Measurements from ENCODE around the gene DLG4.
"Not testable (repeated sequence)": the region's sequence is repeated elsewhere in the genome, so short reads cannot be mapped to it uniquely, and the experiment has no call there.

The DLG4 gene

DNA sequence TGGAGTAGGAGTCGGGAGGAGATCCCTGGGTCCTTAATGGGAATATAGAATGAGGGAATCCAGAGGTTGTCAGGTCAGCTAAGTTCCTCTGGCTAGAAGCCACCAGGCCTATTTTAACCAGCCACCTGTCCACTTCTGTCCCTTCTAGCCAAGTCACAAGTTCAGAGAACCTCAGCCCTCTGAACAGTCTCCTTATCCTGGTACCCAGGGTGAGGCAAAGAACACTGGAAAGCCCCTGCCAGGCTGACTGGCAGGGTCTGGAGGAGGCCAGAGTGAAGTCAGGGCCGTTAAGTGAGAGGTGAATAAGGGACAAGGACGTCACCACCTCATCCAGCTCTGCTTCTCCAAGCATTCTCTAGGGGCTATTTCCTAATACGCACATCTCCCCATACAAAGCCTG is 29.2 kb upstream of the DLG4 start:
- no peak for DNase-seq (ENCODE audit: low read depth)
- TF ChIP-seq, protein P1, sequence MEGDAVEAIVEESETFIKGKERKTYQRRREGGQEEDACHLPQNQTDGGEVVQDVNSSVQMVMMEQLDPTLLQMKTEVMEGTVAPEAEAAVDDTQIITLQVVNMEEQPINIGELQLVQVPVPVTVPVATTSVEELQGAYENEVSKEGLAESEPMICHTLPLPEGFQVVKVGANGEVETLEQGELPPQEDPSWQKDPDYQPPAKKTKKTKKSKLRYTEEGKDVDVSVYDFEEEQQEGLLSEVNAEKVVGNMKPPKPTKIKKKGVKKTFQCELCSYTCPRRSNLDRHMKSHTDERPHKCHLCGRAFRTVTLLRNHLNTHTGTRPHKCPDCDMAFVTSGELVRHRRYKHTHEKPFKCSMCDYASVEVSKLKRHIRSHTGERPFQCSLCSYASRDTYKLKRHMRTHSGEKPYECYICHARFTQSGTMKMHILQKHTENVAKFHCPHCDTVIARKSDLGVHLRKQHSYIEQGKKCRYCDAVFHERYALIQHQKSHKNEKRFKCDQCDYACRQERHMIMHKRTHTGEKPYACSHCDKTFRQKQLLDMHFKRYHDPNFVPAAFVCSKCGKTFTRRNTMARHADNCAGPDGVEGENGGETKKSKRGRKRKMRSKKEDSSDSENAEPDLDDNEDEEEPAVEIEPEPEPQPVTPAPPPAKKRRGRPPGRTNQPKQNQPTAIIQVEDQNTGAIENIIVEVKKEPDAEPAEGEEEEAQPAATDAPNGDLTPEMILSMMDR (conservative IDR thresholded peaks at IDR 0.05; ENCODE audit: low read depth, low read length) = no peak
- no peak overlapping the region for H3K4me3 ChIP-seq (ENCODE audit: low read depth, low read length)

DNA sequence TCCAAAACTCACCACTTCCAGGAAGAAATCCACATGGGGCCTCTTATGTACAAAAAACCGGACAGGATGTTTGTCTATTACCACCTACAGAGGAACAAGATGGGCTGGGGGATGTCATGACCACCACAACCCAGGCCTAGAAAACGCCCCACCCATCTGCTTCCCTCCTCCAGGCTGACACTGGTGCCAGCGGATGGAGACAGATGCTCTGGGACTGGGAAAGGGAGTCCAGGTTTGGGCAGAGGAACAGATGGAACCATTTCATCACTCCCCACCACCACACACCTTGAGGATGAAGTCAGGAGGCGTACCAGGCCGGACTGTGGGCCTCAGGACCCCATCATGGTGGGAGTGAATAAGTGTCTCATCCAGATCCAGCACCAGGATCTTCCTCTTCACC is 27.1 kb upstream of the DLG4 start:
- H3K4me3 ChIP-seq (ENCODE audit: low read depth, low read length) = no peak overlapping the region
- DNase-seq (ENCODE audit: low read depth) = no peak
- TF ChIP-seq, protein P1 (conservative IDR thresholded peaks at IDR 0.05; ENCODE audit: low read depth, low read length) = no peak

DNA sequence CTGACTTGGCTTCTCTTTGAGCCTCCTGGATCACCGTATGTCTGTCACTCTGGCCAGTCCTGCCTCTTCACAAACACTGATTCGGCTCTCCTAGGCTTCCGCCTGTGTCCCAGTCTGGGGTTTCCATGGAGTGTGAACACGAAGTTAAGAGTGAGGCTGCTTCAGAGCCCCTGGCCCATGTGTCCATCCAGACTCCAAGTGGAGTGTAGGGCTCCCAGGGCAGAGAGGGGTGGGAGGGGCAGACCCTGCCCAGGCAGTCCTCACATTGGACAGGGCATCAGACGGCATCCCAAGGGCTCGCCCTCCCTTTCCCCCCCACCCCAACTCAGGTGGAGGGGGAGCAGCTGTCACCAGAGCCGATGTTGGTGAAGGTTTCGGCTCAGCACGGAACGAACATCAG is 24.2 kb upstream of the DLG4 start:
- H3K4me3 ChIP-seq (ENCODE audit: low read depth, low read length); DNase-seq (ENCODE audit: low read depth): not testable (repeated sequence)

DNA sequence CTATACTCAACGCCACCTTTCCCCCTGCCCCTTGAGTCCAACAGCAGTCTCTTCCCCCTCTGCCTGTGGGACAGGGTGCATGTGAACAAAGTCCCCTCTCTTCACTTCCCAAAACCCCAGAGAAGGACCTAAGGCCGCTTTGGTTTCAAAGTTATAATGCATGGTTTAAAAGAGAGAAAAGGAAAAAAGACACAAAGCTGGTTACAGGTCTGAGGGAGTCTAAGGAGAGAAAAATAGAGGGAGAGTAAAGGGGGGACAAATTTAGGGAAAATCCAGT is 23.8 kb upstream of the DLG4 start:
- H3K4me3 ChIP-seq (ENCODE audit: low read depth, low read length) = peak overlapping the region; percentile 93
- TF ChIP-seq, protein P1 (conservative IDR thresholded peaks at IDR 0.05; ENCODE audit: low read depth, low read length) = no peak
- no peak for DNase-seq (ENCODE audit: low read depth)

DNA sequence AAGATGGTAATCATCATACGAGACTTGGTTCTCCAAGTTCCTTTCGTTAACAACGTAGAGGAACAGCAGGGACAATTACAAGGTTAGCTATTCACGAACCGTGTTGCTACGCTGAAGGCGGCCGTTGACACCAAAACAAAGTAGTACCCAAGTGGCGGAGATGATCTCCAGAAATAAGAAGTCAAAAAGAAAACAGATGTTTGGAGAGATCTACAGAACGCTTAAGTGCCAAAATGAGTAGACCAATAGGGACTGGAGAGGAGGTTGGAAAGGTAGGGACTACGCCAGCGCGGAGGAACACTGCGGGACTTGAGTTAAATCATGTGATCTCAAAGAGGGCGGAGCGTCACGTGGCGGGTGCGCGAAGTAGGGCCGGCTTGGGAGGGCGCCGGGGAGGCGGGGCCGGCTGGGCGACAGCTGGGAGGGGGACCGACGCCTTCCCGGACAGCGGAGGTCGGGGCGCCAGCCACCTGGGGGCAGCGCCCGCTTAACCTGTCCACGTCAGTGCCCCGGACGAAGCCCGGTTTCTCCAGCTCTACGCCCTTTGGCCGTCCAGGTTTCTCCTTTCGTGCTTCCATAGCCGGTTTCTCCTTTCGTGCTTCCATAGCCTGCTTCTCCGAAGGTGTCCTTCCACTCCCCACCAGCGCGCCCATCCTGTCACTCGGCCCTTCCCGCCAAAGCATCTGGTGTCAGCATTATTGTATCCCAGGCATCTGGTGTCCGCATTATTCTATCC is 23.2 kb upstream of the DLG4 start:
- TF ChIP-seq, protein P1 (conservative IDR thresholded peaks at IDR 0.05; ENCODE audit: low read depth, low read length) = no peak
- peak; percentile 98 for DNase-seq (ENCODE audit: low read depth)
- H3K4me3 ChIP-seq (ENCODE audit: low read depth, low read length) = peak overlapping the region; percentile 93

DNA sequence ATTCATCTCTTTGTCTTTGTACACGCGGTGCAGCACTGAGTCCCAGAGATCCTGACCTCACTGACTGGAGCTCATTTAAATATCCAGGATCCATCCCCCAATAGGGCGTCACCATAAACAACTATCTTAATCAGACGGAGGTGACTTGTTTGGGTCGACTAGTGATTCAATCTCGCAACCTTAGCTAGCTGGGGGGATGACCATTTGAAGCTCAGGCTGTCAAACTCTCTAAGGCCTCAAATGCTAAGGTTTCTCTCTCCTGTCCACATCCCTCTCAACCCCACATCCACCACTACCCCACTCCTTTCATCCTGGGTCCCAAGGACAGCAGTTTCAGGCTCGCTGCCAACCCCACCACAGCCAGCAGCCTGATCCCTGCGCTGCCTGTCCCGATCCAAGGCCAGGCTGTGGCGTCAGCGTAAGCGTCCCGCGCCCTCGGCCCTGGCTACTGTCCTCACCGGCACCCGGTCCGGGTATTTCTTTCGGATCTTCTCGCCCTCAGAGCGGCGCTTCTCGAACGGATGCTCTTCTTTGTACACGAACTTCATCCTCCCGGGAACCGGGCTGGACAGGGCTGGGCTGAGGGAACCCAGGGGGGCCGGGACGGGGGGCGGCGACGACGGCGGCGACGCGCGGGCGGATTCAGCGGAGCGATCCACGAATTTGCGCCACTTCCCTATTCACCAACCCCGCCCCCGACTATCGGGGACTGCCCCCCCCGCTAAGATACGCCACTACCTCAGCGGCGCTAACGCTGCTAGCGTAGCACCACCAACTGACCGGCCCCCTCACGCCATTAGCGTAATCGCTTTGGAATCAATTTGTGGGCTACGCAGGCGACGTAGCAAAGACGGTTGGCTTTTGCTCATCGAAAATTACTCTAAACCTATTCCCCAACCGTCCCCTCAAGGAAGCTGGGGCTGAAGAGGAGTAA is 22.4 kb upstream of the DLG4 start, which contains the start of gene GABARAP:
Gene GABARAP (minus strand): TSS at position 667 of the 934 bp plus-strand sequence. CDS start 119 bp downstream, at position 548.
- DNase-seq (ENCODE audit: low read depth) = peak; percentile 93
- H3K4me3 ChIP-seq (ENCODE audit: low read depth, low read length) = peak within 1 kb of the TSS; percentile 93
- TF ChIP-seq, protein P1 (conservative IDR thresholded peaks at IDR 0.05; ENCODE audit: low read depth, low read length) = no peak

DNA sequence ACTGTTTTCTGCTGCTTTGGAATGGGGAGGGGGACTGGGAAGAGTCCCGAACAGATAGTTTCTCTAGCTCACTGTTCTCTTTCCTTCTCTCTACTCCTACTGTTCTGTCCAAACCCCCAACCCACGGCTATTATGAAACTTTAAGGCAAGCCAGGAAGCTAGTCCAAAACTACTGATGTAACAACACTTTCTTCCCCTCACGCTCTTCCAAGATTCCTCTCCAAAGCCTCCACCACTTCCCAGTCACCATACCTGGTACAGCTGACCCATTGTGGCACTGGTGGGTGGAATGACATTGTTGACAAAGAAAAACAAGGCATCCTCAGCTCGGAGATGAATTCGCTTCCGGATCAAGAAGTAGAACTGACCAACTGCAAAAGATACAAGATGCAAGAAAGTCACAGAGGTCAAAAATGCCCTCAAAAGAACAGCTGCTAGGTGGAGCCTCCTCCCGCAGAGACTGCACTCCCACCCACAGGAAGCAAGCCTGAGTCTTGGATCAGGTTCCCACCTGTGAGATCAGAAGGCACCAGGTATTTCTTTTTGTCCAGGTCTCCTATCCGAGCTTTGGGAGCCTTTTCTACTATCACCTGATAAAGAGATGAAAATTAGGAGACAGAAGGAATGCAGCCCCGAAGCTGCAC is 21.6 kb upstream of the DLG4 start:
- TF ChIP-seq, protein P1 (conservative IDR thresholded peaks at IDR 0.05; ENCODE audit: low read depth, low read length) = no peak
- H3K4me3 ChIP-seq (ENCODE audit: low read depth, low read length) = peak overlapping the region; percentile 93
- no peak for DNase-seq (ENCODE audit: low read depth)

Measured in choroid plexus epithelial cell (primary cell).